ENCODE data around the gene NFKB2. TPM values are rescaled to one million over a fixed set of nuclear protein-coding genes. Genes with fewer than 3 reads are reported as not detected.

NFKB2 gene
- total and polyA plus RNA-seq, 2 of the 8 experiments (the other 6 are each of a cell fraction or from before 2014, with no cell fraction given): 20.4 to 31.4 TPM

GRCh38 chr10:102413806-102414561 lies 18.5 kb downstream of the NFKB2 start:
- H3K36me3 ChIP-seq (ENCODE audit: control insufficient read depth in 2 of 4, insufficient read depth in 4 of 4, low read length in 3 of 4): no peaks in the 10 kb centered on the region
- no peak overlapping the region for H3K27ac ChIP-seq (ENCODE audit: low read depth, low read length)
- FAIRE-seq (no peak), DNase-seq (ENCODE audit: low read depth in 1 of 2, low spot score in 2 of 2) (no peak)
- peaks cover 13 to 34% (median 34%) of the 10 kb centered on the region in 4 experiments for H3K27me3 ChIP-seq (replicated peaks in 1 of 4; ENCODE audit: control insufficient read depth in 3 of 4, extremely low read depth in 1 of 4, insufficient read depth in 3 of 4, low read length in 3 of 4)
- no peak overlapping the region for H2BK15ac ChIP-seq (ENCODE audit: low read length)
- no peak overlapping the region for H2BK12ac ChIP-seq (ENCODE audit: low read depth, low read length)
- no peak overlapping the region for H4K5ac ChIP-seq (ENCODE audit: insufficient read length, low read depth, low read length)
- CTCF ChIA-PET (ENCODE audit: partially characterized antibody): interaction anchor here (0.9 to 10.1 kb wide), 5 partner anchors 9 to 188 kb away, joined by 3 to 205 read pairs (median 22); partner anchors contain the start of gene NFKB2
- no peak overlapping the region for H3K56ac ChIP-seq (replicated peaks; ENCODE audit: insufficient read length, low read depth, low read length)
- peaks cover 27% of the 10 kb centered on the region for H3K23me2 ChIP-seq (ENCODE audit: low read depth, low read length)
- no peaks in the 10 kb centered on the region for H3K79me2 ChIP-seq (ENCODE audit: control insufficient read depth in 1 of 2, insufficient read depth in 2 of 2, low read length in 2 of 2)
- H2AFZ ChIP-seq (ENCODE audit: low read length): no peak overlapping the region
- H2BK20ac ChIP-seq (ENCODE audit: low read length): no peak overlapping the region
- H3K79me1 ChIP-seq (ENCODE audit: low read depth, low read length): no peaks in the 10 kb centered on the region
- H4K91ac ChIP-seq (replicated peaks; ENCODE audit: insufficient read length, low read length): no peak overlapping the region
- no peak overlapping the region for H3K14ac ChIP-seq (ENCODE audit: insufficient read length)
- H3K4me3 ChIP-seq (ENCODE audit: extremely low read depth in 1 of 4, insufficient read depth in 2 of 4, low read depth in 3 of 4, low read length in 4 of 4): no peak overlapping the region
- H3K4me1 ChIP-seq (replicated peaks in 1 of 4; ENCODE audit: control insufficient read depth in 3 of 4, insufficient read depth in 4 of 4, low read length in 3 of 4): peaks cover 13 to 38% (median 21%) of the 10 kb centered on the region in 4 experiments
- H3K4ac ChIP-seq (replicated peaks; ENCODE audit: insufficient read length, low read depth, low read length): no peak overlapping the region
- H3K4me2 ChIP-seq (ENCODE audit: insufficient read depth in 1 of 2, low read depth in 2 of 2, low read length in 2 of 2): no peak overlapping the region
- no peaks in the 10 kb centered on the region for H3K9me3 ChIP-seq (ENCODE audit: insufficient read depth in 2 of 2, low read depth in 1 of 2, low read length in 1 of 2)
- no peaks in the 10 kb centered on the region for H4K20me1 ChIP-seq (replicated peaks in 1 of 2; ENCODE audit: control insufficient read depth in 1 of 2, insufficient read depth in 2 of 2, low read length in 2 of 2)
- no peak overlapping the region for H3K18ac ChIP-seq (ENCODE audit: extremely low read depth, low read length)
- POLR2A ChIA-PET (ENCODE audit: partially characterized antibody): interaction anchor here (1.7 to 4.9 kb wide), 2 partner anchors 8 to 18 kb away, joined by 6 to 51 read pairs; partner anchors contain the start of genes FBXL15 and NFKB2
- H2BK5ac ChIP-seq (ENCODE audit: low read depth, low read length): no peak overlapping the region
- no peak overlapping the region for H3K23ac ChIP-seq (ENCODE audit: insufficient read length)
- no peak overlapping the region for H4K8ac ChIP-seq (ENCODE audit: extremely low read depth, insufficient read depth, low read length)
- 86% methylated on average over 12 of the region's 16 CpGs; no CpG with 5 or more reads in 1 of the 2 experiments for WGBS, 2 experiments (ENCODE audit: extremely low coverage in 1 of 2, insufficient coverage in 1 of 2, insufficient read length in 1 of 2, insufficient replicate concordance in 2 of 2, low coverage in 1 of 2, low lambda C conversion rate in 2 of 2, missing lambda C conversion rate in 1 of 2)
- no peak overlapping the region for H3K9ac ChIP-seq (replicated peaks in 1 of 4; ENCODE audit: extremely low read depth in 1 of 4, low read depth in 3 of 4, low read length in 3 of 4)
- H2AK5ac ChIP-seq (ENCODE audit: low read depth, low read length): no peak overlapping the region
- H2BK120ac ChIP-seq (replicated peaks; ENCODE audit: low read depth, low read length): no peak overlapping the region
- TF ChIP-seq BRCA1 (IDR thresholded peaks at IDR 0.05; ENCODE audit: low read depth, low read length): no peak
- TF ChIP-seq, protein P1, sequence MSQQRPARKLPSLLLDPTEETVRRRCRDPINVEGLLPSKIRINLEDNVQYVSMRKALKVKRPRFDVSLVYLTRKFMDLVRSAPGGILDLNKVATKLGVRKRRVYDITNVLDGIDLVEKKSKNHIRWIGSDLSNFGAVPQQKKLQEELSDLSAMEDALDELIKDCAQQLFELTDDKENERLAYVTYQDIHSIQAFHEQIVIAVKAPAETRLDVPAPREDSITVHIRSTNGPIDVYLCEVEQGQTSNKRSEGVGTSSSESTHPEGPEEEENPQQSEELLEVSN (IDR thresholded peaks at IDR 0.05): no peak
- no peak for TF ChIP-seq RBBP5 (IDR thresholded peaks at IDR 0.05; ENCODE audit: borderline replicate concordance, low read depth, low read length)
- TF ChIP-seq KDM1A (IDR thresholded peaks at IDR 0.05; ENCODE audit: borderline replicate concordance, low read length): no peak
- no peak for TF ChIP-seq POLR2AphosphoS5 (IDR thresholded peaks at IDR 0.05; ENCODE audit: low read depth, low read length)
- TF ChIP-seq POLR2A (IDR thresholded peaks at IDR 0.05; ENCODE audit: control extremely low read depth in 1 of 2, low read depth in 2 of 2, low read length in 2 of 2): no peak
- no peak for TF ChIP-seq POU5F1 (IDR thresholded peaks at IDR 0.05; ENCODE audit: low read depth, low read length)
- no peak for TF ChIP-seq TCF12 (IDR thresholded peaks at IDR 0.05; ENCODE audit: low read depth, low read length)
- no peak for TF ChIP-seq CTBP2 (IDR thresholded peaks at IDR 0.05; ENCODE audit: borderline replicate concordance, insufficient read depth, insufficient read length, low read length)
- no peak for TF ChIP-seq TEAD4 (IDR thresholded peaks at IDR 0.05; ENCODE audit: low read depth, low read length)
- TF ChIP-seq ASH2L (IDR thresholded peaks at IDR 0.05; ENCODE audit: low read length): no peak
- TF ChIP-seq JUND (IDR thresholded peaks at IDR 0.05; ENCODE audit: low read length): no peak
- no peak for TF ChIP-seq CHD2 (IDR thresholded peaks at IDR 0.05; ENCODE audit: low read length)
- TF ChIP-seq CHD1 (IDR thresholded peaks at IDR 0.05; ENCODE audit: low read depth, low read length): no peak
